Measurements from ENCODE around the gene PARM1.

PARM1 gene

DNA sequence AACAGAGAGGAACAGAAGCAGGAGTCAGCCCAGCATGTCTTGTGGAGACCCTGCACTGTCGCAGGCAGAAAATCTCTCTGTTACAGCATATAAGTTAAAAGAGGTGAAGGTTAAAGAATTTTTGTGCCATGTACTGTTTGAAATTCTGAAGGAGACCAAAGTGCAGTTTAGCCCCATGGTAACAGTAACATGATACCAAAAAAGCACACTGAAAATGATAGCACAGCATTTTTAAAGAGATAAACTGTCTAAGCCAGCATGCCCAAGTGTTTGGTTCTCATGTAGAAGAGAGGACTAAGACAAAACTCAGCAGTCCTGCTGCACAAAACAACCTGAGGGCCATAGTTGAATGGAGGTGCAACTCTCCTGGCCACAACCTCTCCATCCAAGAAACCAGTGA lies 41.9 kb upstream of the PARM1 start:
- Histone ChIP-seq H3K9ac (no peak overlapping the region), H3K36me3 (ENCODE audit: insufficient read depth) (no peaks in the 10 kb centered on the region), H2AFZ (ENCODE audit: low read depth) (peak overlapping the region; percentile 55; the same call in 1 of the 2 replicates), H4K20me1 (ENCODE audit: insufficient read depth) (no peaks in the 10 kb centered on the region), H3K4me2 (peak overlapping the region; percentile 46), H3K27ac (peak overlapping the region; percentile 37; the same call in 1 of the 2 replicates), H3K4me3 (IDR thresholded peaks at IDR 0.05; ENCODE audit: insufficient read depth, low read depth, low read length) (no peak overlapping the region), H3K27me3 (ENCODE audit: insufficient read depth, low read depth) (no peaks in the 10 kb centered on the region), H3K79me2 (ENCODE audit: insufficient read depth, low read depth) (no peaks in the 10 kb centered on the region), H3K4me1 (ENCODE audit: low read depth, poor library complexity, severe bottlenecking) (peaks cover 28% of the 10 kb centered on the region)
- TF ChIP-seq, protein P1, sequence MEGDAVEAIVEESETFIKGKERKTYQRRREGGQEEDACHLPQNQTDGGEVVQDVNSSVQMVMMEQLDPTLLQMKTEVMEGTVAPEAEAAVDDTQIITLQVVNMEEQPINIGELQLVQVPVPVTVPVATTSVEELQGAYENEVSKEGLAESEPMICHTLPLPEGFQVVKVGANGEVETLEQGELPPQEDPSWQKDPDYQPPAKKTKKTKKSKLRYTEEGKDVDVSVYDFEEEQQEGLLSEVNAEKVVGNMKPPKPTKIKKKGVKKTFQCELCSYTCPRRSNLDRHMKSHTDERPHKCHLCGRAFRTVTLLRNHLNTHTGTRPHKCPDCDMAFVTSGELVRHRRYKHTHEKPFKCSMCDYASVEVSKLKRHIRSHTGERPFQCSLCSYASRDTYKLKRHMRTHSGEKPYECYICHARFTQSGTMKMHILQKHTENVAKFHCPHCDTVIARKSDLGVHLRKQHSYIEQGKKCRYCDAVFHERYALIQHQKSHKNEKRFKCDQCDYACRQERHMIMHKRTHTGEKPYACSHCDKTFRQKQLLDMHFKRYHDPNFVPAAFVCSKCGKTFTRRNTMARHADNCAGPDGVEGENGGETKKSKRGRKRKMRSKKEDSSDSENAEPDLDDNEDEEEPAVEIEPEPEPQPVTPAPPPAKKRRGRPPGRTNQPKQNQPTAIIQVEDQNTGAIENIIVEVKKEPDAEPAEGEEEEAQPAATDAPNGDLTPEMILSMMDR (conservative IDR thresholded peaks at IDR 0.05; ENCODE audit: low read depth, low read length): no peak

DNA sequence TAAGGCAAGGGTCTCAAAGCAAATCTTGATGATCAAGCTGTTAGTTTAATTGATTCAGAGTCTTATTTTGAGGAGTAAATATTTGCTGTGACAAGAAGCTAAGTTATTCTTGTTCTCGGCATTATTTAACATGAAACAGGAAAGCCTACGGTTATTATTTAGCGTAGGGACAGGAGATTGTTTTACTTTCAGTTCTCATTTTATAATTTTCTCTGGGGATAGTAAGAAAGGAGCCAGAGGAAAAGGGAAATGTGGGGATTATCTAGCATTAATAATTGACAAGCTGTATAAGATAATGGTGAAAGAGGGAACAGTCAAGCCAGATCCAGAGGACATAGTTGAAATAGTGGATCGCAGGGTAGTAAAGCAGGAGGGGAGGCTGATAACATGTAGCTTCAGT lies 39.7 kb upstream of the PARM1 start:
- TF ChIP-seq, protein P1 (conservative IDR thresholded peaks at IDR 0.05; ENCODE audit: low read depth, low read length): no peak
- no peak overlapping the region for H3K9ac ChIP-seq
- H2AFZ ChIP-seq (ENCODE audit: low read depth): no peak overlapping the region

DNA sequence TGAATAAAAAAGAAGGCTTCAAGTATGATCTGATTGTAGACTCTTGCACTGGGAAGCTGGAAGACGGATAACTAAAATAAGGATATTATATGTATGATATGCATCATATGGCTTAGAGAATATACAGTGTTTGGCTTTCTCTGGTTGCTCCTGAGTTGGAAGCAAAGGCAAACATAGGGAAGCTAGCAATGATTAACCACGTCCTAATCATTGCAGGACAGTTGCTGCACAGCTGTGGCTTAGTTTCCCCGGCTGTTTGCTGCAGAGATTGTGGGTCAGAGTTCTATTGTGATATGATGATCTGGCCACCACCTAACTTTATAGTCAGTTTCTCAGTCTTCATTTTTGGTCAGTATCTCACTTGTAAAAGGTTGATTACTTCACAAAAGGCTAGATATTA lies 36.3 kb upstream of the PARM1 start:
- Histone ChIP-seq H3K27ac (no peak overlapping the region), H3K4me1 (ENCODE audit: low read depth, poor library complexity, severe bottlenecking) (peaks cover 9% of the 10 kb centered on the region), H3K9ac (no peak overlapping the region), H3K27me3 (ENCODE audit: insufficient read depth, low read depth) (no peaks in the 10 kb centered on the region), H3K4me2 (no peak overlapping the region), H2AFZ (ENCODE audit: low read depth) (no peak overlapping the region), H3K4me3 (IDR thresholded peaks at IDR 0.05; ENCODE audit: insufficient read depth, low read depth, low read length) (no peak overlapping the region), H3K36me3 (ENCODE audit: insufficient read depth) (no peaks in the 10 kb centered on the region), H4K20me1 (ENCODE audit: insufficient read depth) (no peaks in the 10 kb centered on the region), H3K79me2 (ENCODE audit: insufficient read depth, low read depth) (no peaks in the 10 kb centered on the region)
- TF ChIP-seq, protein P1 (conservative IDR thresholded peaks at IDR 0.05; ENCODE audit: low read depth, low read length): no peak

More for the DNA sequence above, 39.7 kb upstream of the PARM1 start:
- no peak overlapping the region for H3K27ac ChIP-seq
- H3K27me3 ChIP-seq (ENCODE audit: insufficient read depth, low read depth): no peaks in the 10 kb centered on the region
- no peak overlapping the region for H3K4me2 ChIP-seq
- no peaks in the 10 kb centered on the region for H4K20me1 ChIP-seq (ENCODE audit: insufficient read depth)
- no peak overlapping the region for H3K4me3 ChIP-seq (IDR thresholded peaks at IDR 0.05; ENCODE audit: insufficient read depth, low read depth, low read length)
- peaks cover 28% of the 10 kb centered on the region for H3K4me1 ChIP-seq (ENCODE audit: low read depth, poor library complexity, severe bottlenecking)
- H3K79me2 ChIP-seq (ENCODE audit: insufficient read depth, low read depth): no peaks in the 10 kb centered on the region
- H3K36me3 ChIP-seq (ENCODE audit: insufficient read depth): no peaks in the 10 kb centered on the region

GRCh38 chr4:74897386-74897785 lies 35.5 kb upstream of the PARM1 start:
- H4K20me1 ChIP-seq (ENCODE audit: insufficient read depth): no peaks in the 10 kb centered on the region
- no peak overlapping the region for H3K4me2 ChIP-seq
- H3K36me3 ChIP-seq (ENCODE audit: insufficient read depth): no peaks in the 10 kb centered on the region
- TF ChIP-seq, protein P1 (conservative IDR thresholded peaks at IDR 0.05; ENCODE audit: low read depth, low read length): no peak
- no peaks in the 10 kb centered on the region for H3K79me2 ChIP-seq (ENCODE audit: insufficient read depth, low read depth)
- no peak overlapping the region for H3K4me3 ChIP-seq (IDR thresholded peaks at IDR 0.05; ENCODE audit: insufficient read depth, low read depth, low read length)
- H2AFZ ChIP-seq (ENCODE audit: low read depth): no peak overlapping the region
- no peak overlapping the region for H3K27ac ChIP-seq
- no peaks in the 10 kb centered on the region for H3K27me3 ChIP-seq (ENCODE audit: insufficient read depth, low read depth)
- peaks cover 1% of the 10 kb centered on the region for H3K4me1 ChIP-seq (ENCODE audit: low read depth, poor library complexity, severe bottlenecking)
- H3K9ac ChIP-seq: no peak overlapping the region

Data from KMS-11 (cell line).